HG02798 (cell line): ENCODE results near the gene TMEM52B.
"Not testable (repeated sequence)": the region's sequence is repeated elsewhere in the genome, so short reads cannot be mapped to it uniquely, and the experiment has no call there.

Experiments
- ATAC-seq: cut with Tn5 transposase; IDR thresholded peaks from one replicate; pipeline ENCODE4 v1.9.1; 2021; ENCODE audit warnings: mild to moderate bottlenecking; ENCODE audit not compliant: unreplicated experiment, poor library complexity

TMEM52B gene

DNA sequence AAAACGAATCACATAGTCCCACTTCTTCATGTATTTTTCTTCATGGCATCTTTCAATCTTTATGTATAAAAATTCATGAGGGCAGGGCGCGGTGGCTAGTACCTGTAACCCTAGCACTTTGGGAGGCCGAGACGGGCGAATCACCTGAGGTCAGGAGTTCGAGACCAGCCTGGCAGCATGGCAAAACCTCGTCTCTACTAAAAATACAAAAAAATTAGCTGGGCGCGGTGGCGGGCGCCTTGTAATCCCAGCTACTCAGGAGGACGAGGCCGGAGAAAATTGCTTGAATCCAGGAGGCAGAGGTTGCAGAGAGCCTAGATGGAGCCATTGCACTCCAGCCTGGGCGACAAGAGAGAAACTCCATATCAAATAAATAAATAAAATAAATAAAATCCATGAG, 31.4 kb downstream of the TMEM52B start:
- ATAC-seq: no peak

DNA sequence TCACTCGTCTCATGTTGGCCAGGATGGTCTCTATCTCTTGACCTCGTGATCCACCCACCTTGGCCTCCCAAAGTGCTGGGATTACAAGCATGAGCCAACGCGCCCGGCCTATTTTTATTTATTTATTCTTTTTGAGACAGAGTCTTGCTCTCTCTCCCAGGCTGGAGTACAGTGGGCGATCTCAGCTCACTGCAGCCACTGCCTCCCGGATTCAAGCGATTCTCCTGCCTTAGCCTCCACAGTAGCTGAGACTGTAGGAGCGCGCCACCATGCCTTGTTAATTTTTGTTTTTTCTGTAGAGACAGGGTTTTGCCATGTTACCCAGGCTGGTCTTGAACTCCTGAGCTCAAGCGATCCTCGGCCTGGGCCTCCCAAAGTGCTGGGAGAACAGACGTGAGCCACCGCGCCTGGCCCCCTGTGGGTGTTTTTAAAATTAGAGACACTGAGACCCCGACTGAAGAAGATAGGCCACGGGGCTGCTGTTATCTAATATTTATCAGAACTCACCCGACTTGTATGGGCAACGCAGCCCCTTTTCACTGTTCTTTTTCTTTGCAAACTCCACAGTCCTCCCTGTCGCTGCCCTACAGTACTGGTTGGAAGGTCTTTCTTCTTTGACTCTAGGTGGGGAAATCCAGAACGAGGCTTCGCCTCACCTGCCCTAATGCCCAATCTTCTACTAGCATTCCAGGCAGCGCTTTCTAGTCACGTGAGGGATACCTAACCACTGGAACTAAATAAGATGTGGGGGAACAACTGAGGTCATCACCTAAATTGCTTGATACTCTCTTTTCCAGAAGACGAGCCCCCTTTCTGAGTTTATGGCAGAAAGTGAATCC, 32.5 kb downstream of the TMEM52B start:
- ATAC-seq: no peak

DNA sequence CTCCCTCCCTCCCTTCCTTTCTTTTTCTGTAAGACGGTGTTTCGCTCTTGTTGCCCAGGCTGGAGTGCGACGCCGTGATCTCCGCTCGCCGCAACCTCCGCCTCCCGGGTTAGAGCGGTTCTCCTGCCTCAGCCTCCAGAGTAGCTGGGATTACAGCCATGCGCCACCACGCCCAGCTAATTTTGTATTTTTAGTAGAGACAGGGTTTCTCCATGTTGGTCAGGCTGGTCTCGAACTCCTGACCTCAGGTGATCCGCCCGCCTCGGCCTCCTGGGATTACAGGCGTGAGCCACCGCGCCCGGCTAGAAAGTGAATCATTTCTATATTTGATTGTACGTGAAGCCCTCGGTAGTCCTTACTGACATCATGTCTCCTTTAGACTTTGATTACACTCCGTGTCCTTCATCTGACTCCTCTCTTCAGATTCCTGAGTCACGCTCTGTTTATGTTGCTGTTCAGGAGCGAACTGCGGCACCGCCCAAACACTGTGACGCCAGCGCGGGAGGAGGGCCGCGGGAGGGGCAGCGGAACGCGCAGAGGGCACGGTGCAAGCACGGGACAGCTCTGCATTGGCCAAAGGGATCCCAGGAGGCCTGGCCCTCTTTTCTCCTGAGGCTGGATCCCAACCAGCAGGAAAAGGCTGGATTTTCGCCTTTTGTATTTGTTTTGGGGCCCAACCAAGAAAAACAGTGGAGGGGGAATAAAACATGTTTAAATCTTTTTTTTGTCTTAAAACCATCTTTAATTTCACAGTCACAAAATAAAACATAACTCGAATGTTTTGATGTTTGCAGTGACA, 33.3 kb downstream of the TMEM52B start:
- ATAC-seq: peak; percentile 76

DNA sequence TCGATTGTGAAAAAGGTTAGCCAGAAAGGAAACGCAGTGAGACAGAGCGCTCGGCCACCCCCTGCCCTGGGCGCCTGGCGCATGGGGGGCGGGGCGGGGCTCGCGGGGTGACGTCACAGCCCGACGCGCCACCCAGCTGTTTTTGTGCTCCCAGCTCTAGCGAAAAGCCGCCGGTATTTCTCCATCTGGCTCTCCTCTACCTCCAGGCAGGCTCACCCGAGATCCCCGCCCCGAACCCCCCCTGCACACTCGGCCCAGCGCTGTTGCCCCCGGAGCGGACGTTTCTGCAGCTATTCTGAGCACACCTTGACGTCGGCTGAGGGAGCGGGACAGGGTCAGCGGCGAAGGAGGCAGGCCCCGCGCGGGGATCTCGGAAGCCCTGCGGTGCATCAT, 33.9 kb downstream of the TMEM52B start, which contains the start of gene GABARAPL1:
GABARAPL1 (plus strand) TSS at position 139 of the 393 bp plus-strand sequence; CDS start at position 392, 253 bp downstream.
- ATAC-seq: peak; percentile 75

DNA sequence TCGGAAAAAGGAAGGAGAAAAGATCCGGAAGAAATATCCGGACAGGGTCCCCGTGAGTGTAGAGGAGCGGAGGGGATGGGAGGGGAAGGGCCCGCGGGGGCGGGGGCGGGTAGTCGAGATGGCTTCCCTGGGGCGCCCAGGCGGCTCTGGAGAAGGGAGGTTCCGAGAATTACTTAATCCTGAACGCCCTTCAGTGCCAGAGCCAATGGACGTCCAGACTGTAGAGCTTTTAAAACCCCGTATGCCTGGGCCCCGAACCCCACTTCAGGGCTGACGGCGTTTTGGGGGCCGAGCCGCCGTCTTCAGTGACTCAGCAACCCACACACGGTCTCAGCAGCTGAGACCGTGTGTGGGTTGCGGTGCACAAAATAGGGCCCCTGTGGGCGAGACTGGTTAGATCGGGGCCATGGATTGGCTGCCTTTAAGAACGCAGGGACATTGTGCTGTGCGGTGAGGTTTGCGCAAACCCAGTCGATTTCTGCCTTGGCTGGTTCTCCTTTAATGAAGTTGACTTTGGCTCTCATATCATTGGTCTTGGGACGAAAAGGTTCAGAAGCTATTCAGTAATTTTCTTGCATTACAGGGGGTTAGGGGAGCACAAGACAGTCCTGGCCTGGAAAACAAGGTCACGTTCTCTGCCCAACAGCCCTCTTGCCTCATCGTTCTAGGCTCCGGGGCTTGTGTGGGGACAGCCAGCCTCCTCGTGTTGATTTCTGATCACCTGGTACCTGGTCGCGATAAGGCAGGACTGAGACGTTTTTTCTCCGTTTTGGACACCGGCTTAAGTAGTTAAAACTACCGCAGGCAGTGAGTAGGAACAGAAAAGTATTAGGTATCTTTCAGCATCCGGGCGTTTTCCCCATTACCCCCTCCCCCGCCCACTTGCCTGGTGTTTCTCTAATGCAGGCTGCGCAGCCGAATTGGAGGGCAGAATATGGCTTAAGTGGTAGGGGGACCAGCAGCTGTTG, 34.6 kb downstream of the TMEM52B start:
- peak; percentile 69 for ATAC-seq

DNA sequence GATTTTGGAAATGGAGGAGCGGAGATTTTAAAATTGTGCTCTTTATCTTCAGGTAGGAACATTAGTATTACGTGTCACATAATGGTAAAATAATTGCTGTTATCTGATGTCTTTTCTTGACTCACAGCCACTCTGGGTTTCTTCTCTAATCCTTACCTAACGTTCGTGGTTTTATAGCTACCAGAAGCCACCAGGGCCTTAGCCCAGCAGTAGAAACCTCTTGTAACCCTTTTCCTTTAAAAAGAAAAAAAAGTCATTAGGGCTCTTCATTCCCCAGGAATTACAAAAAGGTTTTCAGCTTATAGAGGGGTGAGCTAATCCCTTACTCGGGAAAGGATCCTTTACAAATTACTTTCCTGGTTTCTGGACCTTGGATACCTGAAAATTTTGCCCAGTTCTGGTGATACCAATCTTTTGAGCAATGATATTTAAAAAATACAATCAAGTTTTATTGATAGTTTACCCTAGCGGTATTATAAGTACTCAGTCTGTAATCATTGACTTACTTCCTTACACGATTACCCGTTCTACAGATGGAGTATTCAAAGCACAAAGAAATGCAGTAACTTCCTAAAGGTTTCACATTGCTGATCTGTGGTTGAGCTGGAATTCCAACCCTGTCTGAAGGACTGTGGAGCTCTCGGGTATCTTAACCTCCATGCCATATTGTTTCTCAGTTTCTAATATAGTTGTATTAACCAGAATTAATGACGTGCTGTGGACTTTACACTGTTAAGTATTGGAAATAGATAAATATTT, 35.5 kb downstream of the TMEM52B start:
- ATAC-seq: no peak

DNA sequence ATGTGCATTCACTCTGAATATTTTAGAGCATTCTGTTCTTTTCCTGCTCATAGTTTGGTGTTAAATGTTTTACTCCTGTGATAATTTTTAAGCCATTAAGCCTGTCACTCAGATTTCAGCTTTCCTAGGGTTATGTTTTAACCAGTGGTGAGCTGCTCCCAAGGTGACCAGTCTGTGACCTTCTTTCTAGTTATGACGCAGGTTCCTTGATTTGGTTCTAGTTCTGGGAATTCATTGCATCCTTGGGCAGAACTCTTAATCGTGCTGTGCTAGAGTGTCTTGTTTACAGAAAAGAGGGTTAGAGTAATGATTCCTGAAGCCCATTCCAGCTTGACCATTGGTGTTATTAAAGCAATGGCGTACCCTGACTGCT, 36.0 kb downstream of the TMEM52B start:
- ATAC-seq: no peak

DNA sequence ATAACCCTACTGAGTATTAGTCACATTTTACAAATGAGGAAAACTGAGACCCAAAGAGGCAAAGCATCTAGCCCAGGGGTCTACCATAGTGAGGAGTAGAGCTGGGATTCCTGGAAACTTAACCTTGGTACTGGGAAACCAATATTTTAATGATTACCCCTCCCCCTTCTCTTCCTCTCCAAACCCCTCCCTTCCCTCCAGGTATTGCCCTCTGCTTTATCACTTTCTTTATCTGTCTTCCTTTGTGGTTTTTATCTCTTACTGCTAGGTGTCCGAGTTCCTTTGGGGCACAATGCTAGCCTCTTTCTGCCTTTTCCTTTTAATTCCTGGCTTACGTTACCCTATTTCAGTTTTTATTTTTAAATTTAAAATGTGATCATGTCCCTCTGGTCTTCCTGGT, 36.6 kb downstream of the TMEM52B start:
- ATAC-seq: no peak

DNA sequence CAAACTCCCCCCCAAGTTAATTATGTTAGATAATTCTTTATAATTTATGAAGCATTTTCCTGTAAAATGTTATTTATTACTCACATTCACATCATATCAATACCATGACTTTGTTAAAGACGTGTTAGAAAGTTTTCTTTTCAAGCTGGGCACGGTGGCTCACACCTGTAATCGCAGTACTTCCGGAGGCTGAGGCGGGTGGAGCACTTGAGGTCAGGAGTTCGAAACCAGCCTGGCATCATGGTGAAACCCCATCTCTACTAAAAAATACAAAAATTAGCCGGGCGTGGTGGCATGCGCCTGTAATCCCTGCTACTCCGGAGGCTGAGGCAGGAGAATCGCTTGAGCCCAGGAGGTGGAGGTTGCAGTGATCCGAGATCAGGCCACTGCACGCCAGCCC, 37.1 kb downstream of the TMEM52B start:
- not testable (repeated sequence) for ATAC-seq

DNA sequence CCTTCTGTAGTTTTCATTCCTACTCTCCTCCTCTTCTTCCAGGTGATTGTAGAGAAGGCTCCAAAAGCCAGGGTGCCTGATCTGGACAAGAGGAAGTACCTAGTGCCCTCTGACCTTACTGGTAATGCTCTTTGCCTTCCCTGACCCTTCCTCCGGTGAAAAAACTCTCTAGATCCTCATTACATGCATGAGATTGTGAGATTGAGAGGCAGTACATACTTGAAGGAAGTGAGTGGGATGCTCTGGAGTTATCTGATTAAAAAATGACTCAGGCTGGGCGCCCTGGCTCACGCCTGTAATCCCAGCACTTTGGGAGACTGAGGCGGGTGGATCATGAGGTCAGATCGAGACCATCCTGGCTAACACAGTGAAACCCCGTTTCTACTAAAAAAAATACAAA, 39.2 kb downstream of the TMEM52B start:
- no peak for ATAC-seq

DNA sequence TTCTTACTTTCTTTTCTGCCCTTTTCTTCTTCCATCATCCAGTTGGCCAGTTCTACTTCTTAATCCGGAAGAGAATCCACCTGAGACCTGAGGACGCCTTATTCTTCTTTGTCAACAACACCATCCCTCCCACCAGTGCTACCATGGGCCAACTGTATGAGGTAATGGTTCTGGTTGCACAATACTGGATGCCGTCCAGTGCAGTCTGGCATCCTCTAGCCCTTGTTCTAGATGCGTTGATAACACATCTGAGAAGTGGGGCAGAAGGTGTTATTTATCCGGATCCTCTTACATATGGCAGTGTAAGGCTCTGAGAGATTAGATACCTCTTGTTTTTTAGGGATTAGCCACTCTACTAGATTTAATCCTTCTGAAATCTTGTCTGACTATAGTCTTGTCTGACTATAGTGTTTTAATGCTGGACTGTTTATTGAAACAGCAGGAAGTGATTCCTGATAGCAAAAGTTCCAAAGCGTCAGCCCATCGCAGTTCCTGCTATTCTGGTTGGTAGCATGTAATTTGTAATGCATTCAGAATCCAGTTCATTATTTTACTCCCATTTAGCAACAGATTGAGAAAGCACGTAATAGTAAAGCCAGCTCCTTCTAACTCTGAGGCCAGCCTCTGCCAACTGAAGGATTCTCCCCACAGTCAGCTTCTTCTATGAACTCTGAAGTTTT, 41.7 kb downstream of the TMEM52B start:
- ATAC-seq: no peak

DNA sequence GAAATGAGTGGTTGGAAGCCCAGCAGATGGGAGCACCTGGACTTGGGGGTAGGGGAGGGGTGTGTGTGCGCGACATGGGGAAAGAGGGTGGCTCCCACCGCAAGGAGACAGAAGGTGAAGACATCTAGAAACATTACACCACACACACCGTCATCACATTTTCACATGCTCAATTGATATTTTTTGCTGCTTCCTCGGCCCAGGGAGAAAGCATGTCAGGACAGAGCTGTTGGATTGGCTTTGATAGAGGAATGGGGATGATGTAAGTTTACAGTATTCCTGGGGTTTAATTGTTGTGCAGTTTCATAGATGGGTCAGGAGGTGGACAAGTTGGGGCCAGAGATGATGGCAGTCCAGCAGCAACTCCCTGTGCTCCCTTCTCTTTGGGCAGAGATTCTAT, 43.0 kb downstream of the TMEM52B start:
- ATAC-seq: no peak

DNA sequence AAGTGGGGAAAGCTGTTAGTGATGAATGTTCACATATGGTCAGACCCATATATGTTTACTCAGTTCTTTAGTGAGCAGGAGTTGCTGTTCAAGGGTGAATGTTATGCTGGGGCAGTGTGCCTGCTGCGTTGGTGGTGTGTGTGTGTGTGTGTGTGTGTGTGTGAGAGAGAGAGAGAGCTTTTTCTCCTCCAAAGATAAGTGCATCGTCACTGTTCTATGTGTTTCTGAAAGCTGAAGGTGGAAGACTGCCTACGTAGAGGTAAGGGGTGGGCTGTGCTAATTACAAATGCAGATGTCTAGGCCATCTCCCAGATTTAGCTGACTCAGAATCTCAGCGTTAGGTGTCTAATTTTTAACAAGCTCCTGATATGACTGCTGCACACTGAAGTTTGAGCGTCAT, 44.4 kb downstream of the TMEM52B start:
- ATAC-seq: no peak

DNA sequence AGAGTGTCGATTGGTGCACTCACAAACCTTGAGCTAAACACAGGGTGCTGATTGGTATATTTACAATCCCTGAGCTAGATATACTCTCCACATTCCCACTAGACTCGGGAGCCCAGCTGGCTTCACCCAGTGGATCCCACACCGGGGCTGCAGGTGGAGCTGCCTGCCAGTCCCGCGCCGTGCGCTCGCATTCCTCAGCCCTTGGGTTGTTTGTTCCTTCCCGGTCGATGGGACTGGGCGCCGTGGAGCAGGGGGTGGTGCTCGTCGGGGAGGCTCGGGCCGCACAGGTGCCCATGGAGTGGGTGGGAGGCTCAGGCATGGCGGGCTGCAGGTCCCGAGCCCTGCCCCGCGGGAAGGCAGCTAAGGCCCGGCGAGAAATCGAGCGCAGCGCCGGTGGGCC, 46.6 kb downstream of the TMEM52B start:
- ATAC-seq: not testable (repeated sequence)

DNA sequence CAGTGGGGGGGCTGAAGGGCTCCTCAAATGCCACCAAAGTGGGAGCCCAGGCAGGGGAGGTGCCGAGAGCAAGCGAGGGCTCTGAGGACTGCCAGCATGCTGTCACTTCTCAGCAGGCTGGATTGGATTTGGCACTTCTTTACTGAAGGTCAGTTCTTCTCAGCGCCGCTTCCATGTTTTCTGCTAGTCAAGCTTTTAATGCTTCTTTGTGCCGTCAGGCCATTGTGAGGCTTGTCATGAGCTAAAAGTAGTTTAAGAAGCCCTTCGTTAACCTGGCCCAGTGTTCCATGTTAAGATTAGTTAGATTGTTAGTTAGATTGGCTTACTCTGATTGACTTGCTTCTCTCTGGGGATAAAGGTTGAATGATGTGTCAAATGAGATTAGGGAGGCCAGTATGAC, 47.3 kb downstream of the TMEM52B start:
- ATAC-seq: no peak

DNA sequence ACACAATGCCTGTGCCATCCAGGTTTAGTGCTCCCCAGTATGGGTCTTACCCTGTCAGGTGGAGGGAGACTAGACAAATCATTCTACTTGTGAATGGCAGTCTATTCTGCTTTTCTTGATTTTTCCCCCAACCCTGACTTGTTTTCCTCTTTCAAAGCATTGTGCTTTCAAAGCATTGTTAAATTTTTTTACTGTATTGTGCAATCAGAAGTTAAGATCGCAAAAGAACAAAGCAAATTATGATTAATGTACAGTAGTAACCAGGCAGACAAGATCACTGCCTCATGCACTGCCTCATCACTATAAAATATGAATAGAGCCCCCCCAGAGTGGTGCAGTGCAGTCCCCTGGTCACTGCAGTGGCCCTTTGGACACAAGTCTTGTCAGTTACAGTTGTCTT, 47.9 kb downstream of the TMEM52B start:
- no peak for ATAC-seq

DNA sequence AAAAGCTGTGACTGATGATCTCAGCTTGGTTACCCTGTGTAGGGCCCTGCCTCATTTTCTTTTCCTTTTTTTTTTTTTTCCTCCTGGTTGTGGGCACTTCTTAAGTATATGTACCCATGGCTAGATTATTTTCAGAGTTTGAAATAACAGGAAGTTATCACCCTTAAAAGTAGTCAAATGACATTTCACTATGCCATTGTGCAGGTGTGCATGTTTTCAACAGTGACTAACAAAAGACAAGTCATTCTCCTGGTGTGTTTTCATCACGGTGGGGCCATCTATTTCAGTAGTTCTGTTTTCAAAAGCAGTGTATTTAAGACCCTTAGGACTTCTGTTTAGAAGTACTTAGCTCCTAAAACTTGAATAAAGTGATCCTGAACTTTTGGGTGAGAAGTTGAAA, 48.8 kb downstream of the TMEM52B start:
- no peak for ATAC-seq

DNA sequence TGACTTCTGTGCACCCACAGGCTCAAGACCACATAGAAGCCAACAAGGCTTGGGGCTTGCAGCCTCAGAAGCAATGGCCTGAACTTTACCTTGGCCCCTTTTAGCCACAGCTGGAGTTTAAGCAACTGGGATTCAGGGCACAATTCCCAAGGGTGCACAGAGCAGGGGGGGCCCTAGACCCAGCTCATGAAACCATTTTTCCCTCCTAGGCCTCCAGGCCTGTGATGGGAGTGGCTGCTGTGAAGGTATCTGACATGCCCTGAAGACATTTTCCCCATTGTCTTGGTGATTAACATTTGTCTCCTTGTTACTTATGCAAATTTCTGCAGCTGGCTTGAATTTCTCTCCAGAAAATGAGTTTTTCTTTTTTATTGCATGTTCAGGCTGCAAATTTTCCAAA, 55.7 kb downstream of the TMEM52B start:
- no peak for ATAC-seq
